Neutrophil (primary cell): ENCODE results near the gene SNAPC4.

ENCODE experiments used
- H3K27ac ChIP-seq: fragments of 200-600 bp; sonication (generic); 2 replicates; pipeline ENCODE4 v1.5.1; 2016; ENCODE audit warnings: mild to moderate bottlenecking, moderate library complexity
- H3K27me3 ChIP-seq: fragments of 200-600 bp; sonication (generic); 2 replicates; pipeline ENCODE4 v1.6.0; 2016; ENCODE audit warnings: mild to moderate bottlenecking
- H3K36me3 ChIP-seq: fragments of 200-600 bp; sonication (generic); 2 replicates; pipeline ENCODE4 v1.5.1; 2017
- H3K4me1 ChIP-seq, 2 experiments: fragments of 200-600 bp in 1 of 2; sonication (generic) in 1 of 2; 1 replicate in 1 of 2; 2 replicates in 1 of 2; pipeline versions ENCODE4 v1.5.1 to v1.6.1; 2013 to 2016; ENCODE audit warnings: low read depth in 1 of 2, low read length in 1 of 2, mild to moderate bottlenecking in 1 of 2, moderate library complexity in 1 of 2; ENCODE audit not compliant: control insufficient read depth in 1 of 2, insufficient read depth in 1 of 2
- H3K4me3 ChIP-seq, 2 experiments: fragments of 200-600 bp in 1 of 2; sonication (generic) in 1 of 2; 1 replicate in 1 of 2; 2 replicates in 1 of 2; pipeline ENCODE4 v1.5.1; 2013 to 2016; ENCODE audit warnings: low read depth in 1 of 2, low read length in 1 of 2, mild to moderate bottlenecking in 1 of 2, moderate library complexity in 1 of 2
- H3K9me3 ChIP-seq: fragments of 200-600 bp; sonication (generic); 2 replicates; pipeline ENCODE4 v1.5.1; 2016
- CTCF ChIP-seq: fragments of 200-600 bp; sonication (generic); IDR thresholded peaks from 2 replicates; pipeline ENCODE4 v1.5.1; 2016; ENCODE audit warnings: antibody characterized with exemption

SNAPC4 gene

DNA sequence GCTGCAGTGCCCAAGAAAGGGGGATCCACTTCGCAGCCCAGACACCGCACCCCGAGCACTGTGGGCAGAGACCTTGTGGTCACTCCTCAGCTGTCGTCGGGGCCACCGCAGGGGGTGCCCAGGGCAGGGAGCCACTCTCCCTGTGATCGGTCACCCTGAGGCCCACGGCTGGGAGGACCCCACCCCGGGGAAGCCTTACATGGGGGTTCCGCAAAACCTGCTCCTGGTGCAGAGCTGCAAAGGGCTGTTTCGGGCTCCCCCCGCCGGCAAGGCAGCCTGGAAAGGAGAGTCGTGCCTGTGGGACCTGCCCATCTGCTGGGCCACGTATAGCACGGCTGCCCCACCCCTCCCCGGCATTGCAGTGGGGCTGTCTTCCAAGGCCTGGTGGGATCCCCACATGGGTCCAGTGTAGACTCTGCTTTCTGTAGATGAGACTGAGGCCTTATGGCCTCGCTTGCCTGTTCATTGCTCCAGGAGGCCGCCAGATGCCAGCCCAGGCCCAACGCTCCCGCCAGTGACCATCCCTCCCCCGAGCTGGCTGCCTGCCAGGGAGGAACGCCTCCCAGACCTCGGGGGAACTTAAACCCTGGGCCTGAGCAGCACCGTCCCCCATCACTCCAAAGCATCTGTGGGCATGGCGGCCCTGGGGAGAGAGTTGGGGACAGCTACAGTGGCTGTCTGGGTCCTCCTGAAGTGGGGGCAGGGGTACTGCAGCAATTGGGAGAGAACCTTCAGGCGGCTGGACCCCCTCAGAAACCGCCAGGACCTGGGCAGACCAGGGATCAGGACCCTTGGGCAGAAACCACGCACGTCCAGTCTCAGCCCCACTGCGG lies 34.8 kb downstream of the SNAPC4 start:
- Histone ChIP-seq H3K27ac (peak overlapping the region; percentile 84), H3K36me3 (peaks cover 7% of the 10 kb centered on the region), H3K9me3 (no peaks in the 10 kb centered on the region), H3K4me1 (peaks cover 30 to 39% of the 10 kb centered on the region in 2 experiments), H3K27me3 (no peaks in the 10 kb centered on the region), H3K4me3 (peak overlapping the region in 1 of 2 experiments; percentile 43)
- TF ChIP-seq CTCF, result no peak

DNA sequence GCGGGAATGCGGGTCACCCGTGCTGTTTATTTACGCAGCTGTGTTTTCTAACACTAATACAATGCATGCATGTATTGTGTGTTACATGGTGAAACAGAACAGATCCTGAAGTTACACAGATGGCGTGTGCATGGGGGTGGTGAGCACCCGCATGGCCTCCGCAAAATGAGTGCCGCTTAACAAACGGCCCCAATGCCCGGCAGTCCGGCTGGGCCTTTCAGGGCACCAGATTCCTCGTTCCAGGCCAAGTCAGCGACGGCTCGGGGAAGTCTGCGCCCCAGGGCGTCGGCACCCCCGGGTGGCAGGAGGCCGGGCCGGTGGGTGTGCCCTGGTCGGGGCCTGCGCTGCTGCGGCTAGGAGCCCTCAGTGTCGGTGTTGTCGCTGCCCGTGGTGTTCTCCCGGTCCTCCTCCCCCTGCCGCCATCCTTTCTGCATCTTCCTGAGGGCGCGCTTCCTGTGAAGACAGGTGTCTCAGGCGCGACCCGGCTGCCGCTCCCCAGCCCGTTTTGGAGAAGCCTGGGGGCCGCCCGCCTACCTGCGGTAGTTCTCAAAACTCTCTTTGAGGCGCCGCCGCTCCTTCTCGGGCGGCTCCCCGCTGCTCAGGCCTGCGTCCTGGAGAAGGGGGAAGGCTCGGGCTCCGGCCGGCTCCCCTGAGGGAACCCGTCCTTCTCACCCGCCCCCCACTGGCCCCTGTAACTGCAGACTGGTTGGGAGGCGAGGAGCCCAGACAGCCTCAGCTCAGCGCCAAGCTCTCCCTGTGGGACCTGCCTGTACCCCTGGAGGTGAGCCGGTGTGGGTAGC lies 35.8 kb downstream of the SNAPC4 start:
- H3K36me3 ChIP-seq, result no peaks in the 10 kb centered on the region
- no peaks in the 10 kb centered on the region for H3K27me3 ChIP-seq
- TF ChIP-seq CTCF, result no peak
- H3K27ac ChIP-seq, result peak overlapping the region; percentile 92
- H3K4me1 ChIP-seq, result peaks cover 30 to 39% of the 10 kb centered on the region in 2 experiments
- H3K9me3 ChIP-seq, result no peaks in the 10 kb centered on the region
- peak overlapping the region; percentile 79 to 88 for H3K4me3 ChIP-seq

GRCh38 chr9:136363106-136363948 lies 36.6 kb downstream of the SNAPC4 start, which contains the start of gene DNLZ:
TSS of gene DNLZ (minus strand) at chr9:136363744. CDS start at chr9:136363714, 30 bp downstream.
- Histone ChIP-seq H3K4me3 (peak within 1 kb of the TSS; percentile 79 to 88), H3K27ac (peak within 1 kb of the TSS; percentile 92), H3K36me3 (no peaks in the 10 kb centered on the region), H3K4me1 (peaks cover 30 to 39% of the 10 kb centered on the region in 2 experiments), H3K9me3 (no peaks in the 10 kb centered on the region), H3K27me3 (no peaks in the 10 kb centered on the region)
- peak; percentile 99 for TF ChIP-seq CTCF

DNA sequence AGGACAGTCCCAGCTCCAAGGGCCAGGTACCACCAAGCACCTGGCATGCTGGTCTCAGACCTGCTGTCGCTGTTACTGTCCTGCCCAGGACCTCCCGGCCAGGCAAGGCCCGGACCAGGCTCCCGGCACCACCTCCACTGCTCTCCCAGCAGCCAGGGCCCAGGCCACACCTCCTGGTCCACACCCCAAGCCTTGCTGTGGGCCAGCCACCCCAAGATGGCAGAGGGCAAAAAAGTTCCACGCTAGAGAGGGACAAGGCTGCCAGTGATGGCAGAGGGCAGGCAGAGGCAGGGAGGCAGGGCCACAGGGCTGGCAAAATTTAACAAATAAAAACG lies 37.6 kb downstream of the SNAPC4 start:
- Histone ChIP-seq H3K9me3 (no peaks in the 10 kb centered on the region), H3K27me3 (no peaks in the 10 kb centered on the region), H3K27ac (peak overlapping the region; percentile 92), H3K4me3 (no peak overlapping the region), H3K36me3 (no peaks in the 10 kb centered on the region), H3K4me1 (peaks cover 30 to 39% of the 10 kb centered on the region in 2 experiments)
- no peak for TF ChIP-seq CTCF

DNA sequence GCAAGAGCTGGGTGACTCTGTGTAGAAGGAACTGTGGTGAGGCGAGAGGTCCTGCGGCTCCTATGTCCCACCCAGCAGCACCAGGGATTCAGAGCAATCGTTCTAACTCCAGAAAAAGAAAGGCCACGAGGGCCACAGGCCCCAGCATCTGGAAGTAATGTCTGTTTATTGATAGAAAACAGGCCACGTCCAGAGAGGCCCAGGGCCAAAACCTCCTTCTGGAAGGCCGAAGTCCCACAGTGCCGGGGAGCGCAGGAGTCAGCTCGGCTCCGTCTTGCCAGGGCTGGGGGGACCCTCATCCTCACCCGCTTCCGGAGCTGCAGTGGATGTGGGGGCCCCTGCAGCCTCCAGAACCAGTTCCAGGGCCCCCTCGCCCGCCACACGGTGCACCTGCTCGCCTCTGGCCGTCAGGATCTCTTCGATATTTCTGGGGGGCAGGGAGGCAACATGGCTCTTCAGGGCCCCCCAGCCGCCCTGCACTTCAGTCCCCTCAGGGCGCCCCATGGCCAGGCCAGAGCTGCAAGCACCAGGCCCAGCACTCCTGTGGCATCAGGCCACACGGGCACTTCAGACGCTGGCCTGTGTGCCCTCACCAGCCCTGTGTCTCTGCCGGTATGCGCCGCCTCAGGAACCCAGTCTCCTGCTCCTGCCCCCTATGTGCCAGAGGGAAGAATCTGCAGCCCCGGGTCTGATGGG lies 38.1 kb downstream of the SNAPC4 start:
- Histone ChIP-seq H3K4me1 (peaks cover 30 to 39% of the 10 kb centered on the region in 2 experiments), H3K4me3 (no peak overlapping the region), H3K36me3 (no peaks in the 10 kb centered on the region), H3K27ac (peak overlapping the region; percentile 92), H3K27me3 (no peaks in the 10 kb centered on the region), H3K9me3 (no peaks in the 10 kb centered on the region)
- no peak for TF ChIP-seq CTCF
